Suprapubic skin (tissue), 4 donors: ENCODE results near the gene LDLRAD4.

ENCODE experiments used
- POLR2A ChIP-seq, 2 donors: fragments of 450-650 bp; IDR thresholded peaks; one replicate each; pipeline ENCODE4 v1.6.1; 2017; ENCODE audit warnings: antibody characterized with exemption in 2 of 2, mild to moderate bottlenecking in 2 of 2, moderate library complexity in 2 of 2
- POLR2AphosphoS5 ChIP-seq, 3 donors: sonication (generic); formaldehyde crosslinking; IDR thresholded peaks; one replicate each; pipeline ENCODE4 v1.6.1; 2017; ENCODE audit warnings: antibody characterized with exemption in 3 of 3
- TF ChIP-seq, protein P1 (sequence below), 2 donors: fragments of 200-600 bp in 1 of 2; fragments of 450-650 bp in 1 of 2; sonication (generic) in 1 of 2; IDR thresholded peaks; one replicate each; pipeline ENCODE4 v1.5.1; 2016 to 2019; ENCODE audit warnings: antibody characterized with exemption in 2 of 2, mild to moderate bottlenecking in 1 of 2, moderate library complexity in 1 of 2

- TF ChIP-seq POLR2AphosphoS5 (IDR thresholded peaks at IDR 0.05) (no peak), POLR2A (IDR thresholded peaks at IDR 0.05) (no peak)
- TF ChIP-seq, protein P1, sequence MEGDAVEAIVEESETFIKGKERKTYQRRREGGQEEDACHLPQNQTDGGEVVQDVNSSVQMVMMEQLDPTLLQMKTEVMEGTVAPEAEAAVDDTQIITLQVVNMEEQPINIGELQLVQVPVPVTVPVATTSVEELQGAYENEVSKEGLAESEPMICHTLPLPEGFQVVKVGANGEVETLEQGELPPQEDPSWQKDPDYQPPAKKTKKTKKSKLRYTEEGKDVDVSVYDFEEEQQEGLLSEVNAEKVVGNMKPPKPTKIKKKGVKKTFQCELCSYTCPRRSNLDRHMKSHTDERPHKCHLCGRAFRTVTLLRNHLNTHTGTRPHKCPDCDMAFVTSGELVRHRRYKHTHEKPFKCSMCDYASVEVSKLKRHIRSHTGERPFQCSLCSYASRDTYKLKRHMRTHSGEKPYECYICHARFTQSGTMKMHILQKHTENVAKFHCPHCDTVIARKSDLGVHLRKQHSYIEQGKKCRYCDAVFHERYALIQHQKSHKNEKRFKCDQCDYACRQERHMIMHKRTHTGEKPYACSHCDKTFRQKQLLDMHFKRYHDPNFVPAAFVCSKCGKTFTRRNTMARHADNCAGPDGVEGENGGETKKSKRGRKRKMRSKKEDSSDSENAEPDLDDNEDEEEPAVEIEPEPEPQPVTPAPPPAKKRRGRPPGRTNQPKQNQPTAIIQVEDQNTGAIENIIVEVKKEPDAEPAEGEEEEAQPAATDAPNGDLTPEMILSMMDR (IDR thresholded peaks at IDR 0.05) = no peak
These were observed 236.0 kb downstream of the LDLRAD4 start for GRCh38 chr18:13454363-13455150.
